ENCODE results near the gene WWC2.

Gene WWC2

DNA sequence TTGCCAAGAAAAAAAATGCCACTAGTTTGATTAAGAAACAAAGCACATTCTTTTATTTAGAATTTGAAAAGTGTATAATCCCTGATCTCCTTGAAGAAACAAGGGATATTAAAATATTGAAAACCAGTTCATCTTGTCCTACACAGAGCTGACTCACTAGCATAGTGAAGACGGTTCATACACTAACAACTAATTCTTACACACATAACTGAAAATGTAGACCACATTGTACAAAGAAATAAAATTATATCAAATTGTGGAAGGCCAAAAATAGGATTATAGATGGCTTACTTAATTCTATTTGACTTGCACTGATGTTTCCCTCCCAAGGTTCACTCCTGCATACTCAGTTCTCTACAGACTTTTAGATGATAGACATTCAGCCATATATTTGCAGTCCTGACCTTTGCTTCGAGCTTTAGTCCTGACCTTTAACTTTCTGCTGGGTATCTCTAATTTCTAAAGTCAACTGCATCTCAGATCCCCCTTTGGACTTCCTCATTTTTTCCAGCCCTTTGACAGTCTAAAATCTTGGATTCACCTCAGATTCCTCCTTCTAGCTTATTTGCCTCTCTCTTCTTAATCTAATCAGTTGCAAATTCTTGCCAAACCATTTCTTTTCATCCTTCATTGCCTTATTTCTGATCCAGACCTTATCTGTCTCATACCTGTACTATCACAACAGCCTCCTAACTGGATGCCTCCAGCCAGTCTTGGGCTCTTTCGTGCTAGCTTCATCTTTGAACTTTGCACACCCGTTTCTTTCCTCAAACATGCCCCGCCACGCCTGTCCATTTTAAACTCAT, 4.5 kb upstream of the WWC2 start:
- TF ChIP-seq, protein P1, sequence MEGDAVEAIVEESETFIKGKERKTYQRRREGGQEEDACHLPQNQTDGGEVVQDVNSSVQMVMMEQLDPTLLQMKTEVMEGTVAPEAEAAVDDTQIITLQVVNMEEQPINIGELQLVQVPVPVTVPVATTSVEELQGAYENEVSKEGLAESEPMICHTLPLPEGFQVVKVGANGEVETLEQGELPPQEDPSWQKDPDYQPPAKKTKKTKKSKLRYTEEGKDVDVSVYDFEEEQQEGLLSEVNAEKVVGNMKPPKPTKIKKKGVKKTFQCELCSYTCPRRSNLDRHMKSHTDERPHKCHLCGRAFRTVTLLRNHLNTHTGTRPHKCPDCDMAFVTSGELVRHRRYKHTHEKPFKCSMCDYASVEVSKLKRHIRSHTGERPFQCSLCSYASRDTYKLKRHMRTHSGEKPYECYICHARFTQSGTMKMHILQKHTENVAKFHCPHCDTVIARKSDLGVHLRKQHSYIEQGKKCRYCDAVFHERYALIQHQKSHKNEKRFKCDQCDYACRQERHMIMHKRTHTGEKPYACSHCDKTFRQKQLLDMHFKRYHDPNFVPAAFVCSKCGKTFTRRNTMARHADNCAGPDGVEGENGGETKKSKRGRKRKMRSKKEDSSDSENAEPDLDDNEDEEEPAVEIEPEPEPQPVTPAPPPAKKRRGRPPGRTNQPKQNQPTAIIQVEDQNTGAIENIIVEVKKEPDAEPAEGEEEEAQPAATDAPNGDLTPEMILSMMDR (conservative IDR thresholded peaks at IDR 0.05; ENCODE audit: low read depth, low read length) = no peak
- no peak overlapping the region for H3K4me3 ChIP-seq (ENCODE audit: low read length)
- DNase-seq (ENCODE audit: low read depth) = no peak

DNA sequence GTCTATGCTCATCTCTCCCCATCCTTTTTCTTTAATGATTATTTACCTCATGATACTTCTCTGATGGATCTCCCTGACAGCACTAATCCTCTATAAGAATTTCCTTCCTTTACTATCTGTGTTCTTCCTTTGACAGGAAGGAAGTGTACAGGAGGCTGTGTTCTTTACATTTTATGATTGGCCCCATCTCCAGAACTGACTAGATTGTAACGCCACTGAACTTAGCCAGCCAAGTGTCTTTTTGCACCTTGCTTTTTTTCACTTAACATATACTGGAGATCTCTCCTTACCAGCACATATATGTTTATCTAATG, 3.9 kb upstream of the WWC2 start:
- no peak for DNase-seq (ENCODE audit: low read depth)
- TF ChIP-seq, protein P1 (conservative IDR thresholded peaks at IDR 0.05; ENCODE audit: low read depth, low read length) = no peak
- no peak overlapping the region for H3K4me3 ChIP-seq (ENCODE audit: low read length)

DNA sequence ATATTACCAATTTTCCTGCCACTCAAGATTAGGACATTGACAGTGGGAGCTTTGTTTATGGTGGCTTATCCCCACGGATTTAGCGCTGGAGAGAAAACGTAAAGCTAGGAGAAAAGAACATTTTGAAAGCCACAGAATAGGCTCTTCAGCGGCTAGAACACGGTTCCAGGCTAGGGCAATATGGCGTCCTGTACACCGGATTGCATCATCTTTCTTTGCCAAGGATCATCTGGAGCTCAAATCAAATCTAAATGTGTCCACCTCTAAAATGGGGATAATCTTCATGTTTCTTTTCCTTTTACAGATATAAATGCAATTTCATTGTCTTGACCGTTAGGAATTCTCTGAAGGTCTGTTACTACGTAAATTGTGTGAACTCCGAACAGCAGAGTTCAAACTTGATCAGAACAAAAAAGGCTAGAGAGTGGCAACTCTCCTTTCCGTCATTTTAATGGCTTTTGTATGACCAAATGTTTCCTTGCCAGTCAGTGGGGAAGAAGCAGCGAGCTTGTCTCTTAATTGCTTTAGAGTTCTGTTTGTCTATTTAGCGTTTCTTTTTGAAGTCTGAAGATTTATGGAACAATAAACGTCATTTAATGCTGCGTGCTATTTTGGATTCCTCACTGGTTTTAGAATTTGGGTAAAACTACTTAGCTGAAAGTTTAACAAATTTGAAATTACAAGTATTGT, 2.6 kb upstream of the WWC2 start:
- no peak for DNase-seq (ENCODE audit: low read depth)
- H3K4me3 ChIP-seq (ENCODE audit: low read length) = no peak overlapping the region
- TF ChIP-seq, protein P1 (conservative IDR thresholded peaks at IDR 0.05; ENCODE audit: low read depth, low read length) = no peak

DNA sequence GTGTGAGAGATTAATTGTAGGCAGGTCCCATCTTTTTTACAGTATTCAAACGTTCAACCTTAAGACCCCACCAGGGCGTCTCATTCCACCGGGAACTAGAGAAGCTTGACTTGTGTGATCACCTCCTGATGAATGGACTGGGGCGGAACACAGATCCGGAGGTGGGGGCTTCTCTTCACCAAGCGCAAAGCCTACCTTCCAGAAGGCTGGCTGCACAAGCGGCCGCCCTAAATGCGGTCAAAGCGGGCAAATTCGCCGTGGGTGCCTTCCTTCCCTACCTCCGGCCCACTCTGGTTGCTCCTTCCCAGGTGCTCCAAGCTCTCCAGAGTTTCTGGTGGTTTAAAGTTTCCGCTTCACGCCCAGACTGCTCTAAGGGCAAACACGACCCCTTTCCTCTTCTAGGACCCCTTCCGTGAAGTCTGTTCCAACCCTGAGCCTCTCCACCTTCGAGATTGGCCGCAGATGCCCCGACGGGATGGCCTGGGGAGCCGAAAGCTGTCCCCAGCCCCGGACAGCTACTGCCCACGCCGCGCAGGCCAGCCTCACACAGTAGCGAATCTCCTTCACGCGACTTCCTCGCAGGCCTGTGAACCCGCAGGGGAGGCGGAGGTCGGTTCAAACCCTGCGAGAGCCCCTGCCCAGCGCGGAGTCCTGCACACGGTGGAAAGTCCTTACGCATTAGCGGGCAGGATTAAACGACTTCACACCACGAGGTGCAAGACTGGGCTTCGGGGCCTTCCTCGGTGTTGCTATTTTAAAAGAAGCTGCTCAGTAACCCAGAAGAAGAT, 1.6 kb upstream of the WWC2 start:
- peak overlapping the region; percentile 65 for H3K4me3 ChIP-seq (ENCODE audit: low read length)
- TF ChIP-seq, protein P1 (conservative IDR thresholded peaks at IDR 0.05; ENCODE audit: low read depth, low read length) = no peak
- DNase-seq (ENCODE audit: low read depth) = no peak

DNA sequence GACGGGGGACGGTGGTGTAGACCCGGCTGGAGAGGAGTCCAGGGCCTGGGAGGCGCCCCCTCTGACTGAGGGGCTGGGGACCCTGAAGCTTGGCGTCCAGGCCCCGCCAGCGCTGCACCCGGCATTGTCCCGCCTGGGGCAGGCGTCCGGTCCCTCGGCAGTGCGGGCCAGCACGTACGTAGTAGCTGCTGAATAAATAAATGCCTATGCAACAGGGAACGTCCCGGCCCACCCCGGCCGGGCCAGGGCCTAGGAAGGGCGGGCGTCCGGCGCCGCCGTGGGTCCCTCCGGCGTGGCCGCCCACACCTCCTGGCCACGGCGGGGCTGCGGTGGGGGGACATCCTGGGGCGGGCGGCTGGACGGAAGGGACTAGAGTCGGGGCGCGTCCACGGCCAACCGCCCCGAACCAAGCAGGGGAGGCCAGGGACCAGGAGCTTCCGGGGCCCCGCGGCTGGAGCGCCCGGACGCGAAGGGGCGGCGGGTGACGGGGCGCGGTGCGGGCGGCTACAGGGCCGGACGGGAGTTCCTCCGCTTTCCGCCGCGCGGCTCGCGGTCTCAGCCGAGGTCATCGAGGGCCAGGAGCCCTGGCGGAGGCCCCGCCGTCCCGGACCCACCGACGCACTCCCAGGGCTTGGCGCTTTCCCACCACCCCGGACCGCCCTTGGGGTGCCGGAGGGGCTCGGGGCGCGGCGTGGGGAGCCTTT, 886 bp upstream of the WWC2 start:
- TF ChIP-seq, protein P1 (conservative IDR thresholded peaks at IDR 0.05; ENCODE audit: low read depth, low read length) = no peak
- DNase-seq (ENCODE audit: low read depth) = no peak
- H3K4me3 ChIP-seq (ENCODE audit: low read length) = peak overlapping the region; percentile 65

DNA sequence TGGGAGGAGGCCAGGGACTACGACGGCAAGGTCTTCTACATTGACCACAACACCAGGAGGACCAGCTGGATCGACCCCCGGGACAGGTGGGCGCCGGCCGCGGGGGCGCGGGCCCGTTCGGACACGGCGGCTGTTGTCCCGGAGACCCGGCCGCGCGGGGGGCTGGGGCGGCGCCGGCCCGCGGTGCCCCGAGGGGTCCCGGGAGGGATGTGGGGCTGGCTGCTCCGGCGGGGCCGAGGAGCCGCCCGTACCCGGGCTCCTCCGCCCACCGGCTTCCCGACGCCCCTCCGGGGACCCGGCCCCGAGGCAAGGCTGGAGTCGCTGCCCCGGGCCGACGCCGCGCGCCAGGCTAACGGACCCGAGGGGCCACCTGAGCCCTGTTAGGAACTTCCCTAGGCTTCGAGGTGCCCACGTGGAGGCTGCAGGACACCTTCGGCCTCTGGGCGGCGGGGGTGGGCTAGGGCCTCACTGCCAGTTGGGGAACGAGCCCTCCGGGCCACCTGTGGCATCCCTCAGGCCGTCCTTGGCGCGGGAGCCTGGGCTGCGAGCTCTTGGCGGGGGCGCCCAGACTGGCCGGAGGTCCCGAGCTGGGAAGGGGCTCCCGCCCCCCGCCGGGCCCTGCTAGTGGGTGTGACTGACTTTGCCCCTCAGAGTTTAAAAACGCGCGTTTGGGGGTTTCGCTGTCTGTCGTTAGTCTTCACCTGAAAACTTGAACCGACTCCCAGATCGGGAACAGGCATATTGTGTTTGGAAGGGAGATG, 660 bp downstream of the WWC2 start:
- DNase-seq (ENCODE audit: low read depth) = no peak
- peak overlapping the region; percentile 95 for H3K4me3 ChIP-seq (ENCODE audit: low read length)
- TF ChIP-seq, protein P1 (conservative IDR thresholded peaks at IDR 0.05; ENCODE audit: low read depth, low read length) = peak; percentile 28
